ENCODE measurements around the gene ANGPTL2.

ANGPTL2 gene

DNA sequence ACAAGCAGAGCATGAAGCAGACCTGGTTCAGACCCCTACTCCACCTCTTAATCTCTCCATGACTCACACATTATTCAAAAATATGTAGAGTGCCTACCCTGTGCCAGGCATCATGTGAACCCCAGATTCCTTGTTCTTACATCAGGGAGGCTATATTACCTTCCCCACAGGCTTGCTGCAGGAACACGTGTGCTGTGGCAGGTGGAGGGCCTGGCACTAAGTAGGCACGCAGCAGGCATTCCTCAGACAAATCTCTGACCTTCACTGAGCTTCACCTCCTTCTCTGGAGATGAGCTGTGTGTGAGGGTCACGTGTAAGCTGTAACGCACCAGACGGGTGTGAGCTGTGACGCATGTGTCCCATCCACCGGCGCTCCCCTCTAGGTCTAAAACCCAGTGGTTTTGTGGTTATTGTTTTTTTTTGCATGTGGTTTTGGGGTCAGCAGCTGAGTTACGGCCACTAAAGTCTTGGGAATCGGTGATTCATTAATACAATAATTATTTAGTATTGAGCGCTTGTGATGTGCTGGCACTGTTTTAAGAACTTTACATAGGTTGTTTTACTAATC, 30.3 kb downstream of the ANGPTL2 start:
- no peak for DNase-seq

GRCh38 chr9:127091526-127091925, 30.9 kb downstream of the ANGPTL2 start:
- DNase-seq, result no peak

DNA sequence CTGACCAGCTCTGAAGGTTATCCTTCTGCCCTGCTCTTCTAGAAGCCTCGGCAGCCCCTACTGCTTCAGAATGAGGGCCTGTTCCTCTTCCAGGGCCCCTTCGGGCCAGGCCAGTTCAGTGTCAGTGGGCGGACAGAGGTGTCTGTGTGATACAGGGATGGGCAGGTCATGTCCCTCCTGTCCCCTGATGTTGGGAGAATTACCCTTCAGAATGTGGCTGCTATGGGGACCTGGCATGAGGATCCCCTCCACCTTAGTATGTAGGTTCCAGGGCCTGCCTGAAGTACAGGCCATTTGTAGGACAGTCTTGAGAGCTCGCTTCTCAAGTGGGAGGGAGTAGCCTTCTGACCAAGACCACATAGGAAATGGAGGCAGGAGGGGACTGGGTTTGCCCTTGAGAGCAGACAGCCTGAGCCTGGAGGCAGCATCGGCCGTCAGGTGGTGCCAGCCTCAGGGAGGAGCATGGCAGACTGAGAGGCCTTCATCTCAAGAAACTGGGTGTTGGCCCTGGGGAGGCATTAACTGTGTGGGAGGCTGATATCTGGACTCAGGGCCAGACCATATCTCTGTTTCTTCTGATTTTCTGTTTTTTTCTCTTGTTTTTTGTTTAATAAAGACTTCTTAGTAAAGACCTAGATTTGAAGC, 32.0 kb downstream of the ANGPTL2 start:
- DNase-seq, result no peak

- no peak for DNase-seq
Measured at GRCh38 chr9:127089631-127090081, 32.8 kb downstream of the ANGPTL2 start.

- DNase-seq, result no peak
Measured at GRCh38 chr9:127088724-127089615, 33.5 kb downstream of the ANGPTL2 start.

- no peak for DNase-seq
Measured at GRCh38 chr9:127087836-127088235, 34.6 kb downstream of the ANGPTL2 start.

- no peak for DNase-seq
Measured at GRCh38 chr9:127087411-127087810, 35.0 kb downstream of the ANGPTL2 start.

- no peak for DNase-seq
Measured at GRCh38 chr9:127086771-127087170, 35.7 kb downstream of the ANGPTL2 start.

- DNase-seq, result no peak
Measured at GRCh38 chr9:127085186-127085585, 37.2 kb downstream of the ANGPTL2 start.

DNA sequence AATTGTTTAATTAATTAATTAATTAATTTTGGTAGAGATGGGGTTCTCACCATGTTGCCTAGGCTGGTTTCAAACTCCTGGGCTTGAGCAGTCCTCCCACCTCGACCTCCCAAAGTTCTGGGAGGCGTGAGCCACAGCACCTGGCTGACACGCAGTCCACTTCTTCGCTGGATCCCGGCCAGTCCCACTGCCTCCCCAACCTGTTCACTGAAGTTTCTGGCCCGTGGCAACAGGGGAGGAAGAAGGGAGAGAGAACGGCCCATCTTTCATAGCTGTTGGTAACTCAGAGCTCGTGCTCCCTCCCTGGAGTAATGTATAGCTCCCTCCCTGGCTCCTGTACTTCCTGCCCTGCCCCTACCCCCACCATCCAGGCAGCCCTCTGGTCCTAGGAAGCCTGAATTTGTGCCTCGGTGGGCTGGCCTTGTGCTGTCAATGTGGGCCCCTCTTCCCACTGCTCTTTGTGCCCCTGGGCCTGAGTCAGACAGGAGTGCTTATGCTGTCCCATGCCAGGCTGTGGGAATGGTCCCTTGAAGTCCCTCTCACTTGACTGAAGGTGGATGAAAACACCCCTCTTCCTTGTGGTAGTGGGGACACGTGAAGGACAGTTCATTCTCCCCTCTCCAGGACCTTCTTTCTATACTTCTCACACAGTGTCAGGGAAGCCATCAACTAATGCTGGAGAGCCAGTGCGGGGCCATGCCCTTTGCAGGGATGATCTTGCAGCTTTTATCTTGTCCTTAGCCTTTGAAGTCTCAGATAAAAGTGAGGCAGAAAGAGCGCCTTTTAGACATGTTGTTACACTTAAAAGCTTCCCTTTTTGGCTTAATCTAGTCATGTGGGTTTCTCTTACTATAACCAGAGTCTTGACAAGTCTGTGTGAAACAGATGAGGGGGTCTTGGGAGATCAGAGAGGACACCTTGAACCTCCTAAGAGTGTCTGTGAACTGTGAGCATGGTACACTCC, 38.1 kb downstream of the ANGPTL2 start:
- no peak for DNase-seq

DNA sequence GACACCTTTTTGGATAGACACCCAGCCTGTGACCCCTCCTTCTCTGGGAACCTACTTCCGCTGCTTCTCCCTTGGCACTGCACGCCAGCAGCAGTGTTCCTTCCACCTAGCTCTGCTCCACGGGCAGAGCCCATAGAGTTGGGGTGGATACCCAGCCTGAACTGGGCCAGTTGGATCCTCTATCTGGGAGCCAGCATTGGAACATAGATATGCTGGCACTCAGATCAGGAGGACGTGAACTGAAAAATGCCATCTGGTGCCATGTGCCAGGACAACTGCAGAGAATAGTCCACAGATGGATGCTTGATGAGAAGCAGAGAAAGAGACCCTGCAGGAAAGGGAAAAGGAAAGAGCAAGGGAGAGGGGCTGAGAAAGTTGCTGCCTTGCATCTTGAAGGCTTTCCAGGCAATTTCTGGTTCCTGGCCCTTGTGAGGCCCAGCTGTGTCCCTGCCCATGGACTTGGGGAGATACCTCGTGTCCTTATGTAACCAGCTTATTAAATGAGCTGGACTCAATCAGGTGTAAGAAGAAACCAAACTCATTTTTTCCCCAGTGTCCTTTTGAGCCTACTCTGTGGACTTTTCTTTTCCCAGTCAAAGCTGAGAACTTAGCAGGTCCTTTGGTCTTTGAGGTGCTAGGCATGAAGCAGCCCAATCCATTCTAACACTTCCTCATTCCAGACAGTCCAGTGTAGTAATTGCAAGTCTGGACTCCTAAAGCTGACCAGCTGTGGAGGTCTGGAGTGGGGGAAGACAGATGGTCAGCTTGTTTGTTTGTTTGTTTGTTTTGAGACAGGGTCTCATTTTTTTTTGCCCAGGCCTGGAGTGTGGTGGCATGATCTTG, 39.1 kb downstream of the ANGPTL2 start:
- no peak for DNase-seq

DNA sequence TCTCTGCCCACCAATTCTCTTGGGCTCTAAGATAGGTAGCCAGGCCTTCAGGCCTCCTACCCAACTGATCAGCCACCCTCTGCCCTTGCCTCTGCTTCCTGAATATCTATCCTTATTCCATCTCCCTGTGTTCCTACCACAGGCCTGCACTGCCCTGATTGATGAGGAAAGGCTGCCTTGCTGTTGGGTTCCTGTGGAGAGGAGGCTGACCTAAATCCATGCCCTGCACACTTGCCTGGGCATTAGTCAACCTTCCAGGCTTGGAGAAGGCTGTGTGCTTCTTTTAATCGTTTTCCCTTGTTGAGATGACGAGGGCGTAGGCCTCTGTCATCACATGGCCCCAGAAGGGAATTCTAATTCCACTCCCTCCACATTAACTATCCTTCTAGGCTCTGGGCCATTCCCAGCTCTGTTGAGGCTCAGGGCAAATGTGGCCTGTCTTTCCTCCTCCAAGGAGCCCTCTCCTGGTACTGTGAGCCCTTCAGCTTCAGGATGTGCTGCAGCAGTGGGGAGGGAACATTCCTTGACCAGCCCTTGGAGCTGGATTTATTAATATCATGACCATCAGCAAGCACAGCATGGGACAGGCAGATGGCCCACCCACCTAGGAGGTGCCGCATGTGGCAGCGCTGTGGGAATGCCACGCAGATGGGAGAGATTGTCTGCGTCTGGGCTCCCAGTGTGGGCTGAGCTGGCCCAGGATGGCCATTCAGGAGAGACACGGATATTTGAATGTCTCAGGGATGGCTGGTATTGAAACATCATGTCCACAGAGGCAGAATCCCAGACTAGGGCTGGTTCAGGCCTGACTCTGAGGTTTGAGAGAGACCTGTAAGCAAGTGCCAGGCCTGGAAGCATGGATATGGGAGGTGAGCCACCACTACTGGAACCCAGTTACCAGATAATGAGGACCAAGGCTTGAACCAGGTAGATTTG, 40.9 kb downstream of the ANGPTL2 start:
- DNase-seq, result no peak

- DNase-seq, result no peak
Measured at GRCh38 chr9:127079446-127080140, 42.8 kb downstream of the ANGPTL2 start.

GRCh38 chr9:127078988-127079387, 43.4 kb downstream of the ANGPTL2 start:
- DNase-seq, result no peak

DNA sequence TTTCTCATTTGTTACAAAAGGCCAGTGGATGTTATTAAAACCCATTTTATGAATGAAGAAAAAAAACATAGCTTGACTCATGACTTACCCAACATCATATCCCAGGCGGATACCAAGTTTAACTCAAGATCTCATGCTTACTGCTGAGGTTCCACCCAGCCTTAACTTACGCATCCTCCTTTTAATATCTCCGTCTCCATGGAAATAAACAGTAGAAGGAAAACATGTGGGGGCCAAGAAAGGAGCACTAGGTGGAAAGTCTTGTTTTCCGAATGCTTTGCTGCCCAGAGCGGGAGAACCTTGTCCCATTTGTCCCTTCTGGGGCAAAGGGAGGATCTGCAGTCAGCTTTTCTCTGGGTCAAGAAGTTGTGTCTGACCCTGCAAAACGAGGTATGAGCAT, 44.1 kb downstream of the ANGPTL2 start:
- no peak for DNase-seq

GRCh38 chr9:127077644-127077946, 44.8 kb downstream of the ANGPTL2 start:
- no peak for DNase-seq

DNA sequence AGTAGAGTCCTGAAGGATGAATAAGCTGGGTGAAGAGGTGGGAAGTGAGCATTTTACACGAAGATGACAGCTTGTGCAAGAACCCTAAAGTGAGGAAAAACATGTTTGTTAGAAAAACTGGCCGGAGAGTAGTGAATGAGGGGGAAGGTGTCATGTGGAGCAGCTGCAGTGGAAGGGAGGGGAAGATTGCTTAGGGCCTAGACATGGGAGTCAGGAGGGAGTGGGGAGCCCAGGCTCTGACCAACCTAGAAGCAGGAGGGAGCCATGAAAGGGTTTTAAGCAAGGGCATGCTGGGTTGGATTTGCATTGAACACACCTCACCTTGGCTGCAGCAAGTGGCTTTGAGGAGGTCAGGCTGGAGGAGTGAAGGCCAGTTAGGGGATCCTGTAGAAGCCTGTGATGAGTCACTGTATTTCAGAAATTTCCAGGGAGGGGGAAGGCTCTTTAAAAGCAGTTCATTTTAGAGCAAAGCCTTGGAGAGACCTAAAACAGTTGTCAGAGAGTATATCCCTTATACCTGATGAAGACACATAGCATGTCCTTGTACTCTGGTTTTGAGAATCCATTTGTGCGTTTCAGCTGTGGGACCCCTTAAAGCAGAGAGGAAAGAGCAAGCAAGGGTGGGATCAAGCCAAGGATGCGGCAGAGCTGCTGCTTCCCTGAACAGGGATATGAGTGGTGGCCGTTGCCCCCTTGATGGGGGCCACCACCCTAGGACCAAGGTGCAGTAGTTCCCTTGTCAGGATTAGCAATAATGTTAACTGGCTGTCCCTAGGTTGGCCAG, 45.4 kb downstream of the ANGPTL2 start:
- DNase-seq, result no peak

GRCh38 chr9:127075624-127076372, 46.6 kb downstream of the ANGPTL2 start:
- no peak for DNase-seq

All from CD4-positive, alpha-beta T cell treated with Interleukin-10 for 1 hour (primary cell).